Type B pancreatic cell (in vitro differentiated cells): ENCODE results near the gene TRAPPC10. TPM values are rescaled to one million over a fixed set of nuclear protein-coding genes. Genes with fewer than 3 reads are reported as not detected.

Experiments used
- DNase-seq: peaks from one replicate; pipeline ENCODE4 v3.0.0; 2021; ENCODE audit warnings: mixed read lengths; ENCODE audit not compliant: unreplicated experiment; ENCODE audit errors: extremely low spot score
- H3K27ac Mint-ChIP-seq: 2 replicates; pipeline ENCODE4 v1.8.0; 2021; ENCODE audit warnings: mild to moderate bottlenecking, mixed read lengths
- H3K27me3 Mint-ChIP-seq: 2 replicates; pipeline ENCODE4 v1.8.0; 2021; ENCODE audit warnings: mixed read lengths
- H3K36me3 Mint-ChIP-seq: 2 replicates; pipeline ENCODE4 v1.8.0; 2021; ENCODE audit warnings: mixed read lengths
- H3K4me1 Mint-ChIP-seq: one replicate; pipeline ENCODE4 v1.8.0; 2021; ENCODE audit warnings: mixed read lengths; ENCODE audit not compliant: unreplicated experiment
- H3K4me3 Mint-ChIP-seq: 2 replicates; pipeline ENCODE4 v1.8.0; 2021; ENCODE audit warnings: mild to moderate bottlenecking, mixed read lengths
- H3K9me3 Mint-ChIP-seq: 2 replicates; pipeline ENCODE4 v1.8.0; 2021; ENCODE audit warnings: mixed read lengths
- total RNA-seq: library from RNA; stranded (reverse); gene quantifications from 2 replicates; pipeline ENCODE4 v1.2.1, GENCODE V29; 2021; ENCODE audit warnings: low replicate concordance
- TF ChIP-seq, protein P1 (sequence below): fragments of 200-600 bp; sonication (generic); conservative IDR thresholded peaks from 2 replicates; pipeline ENCODE4 v1.5.0; 2021; ENCODE audit warnings: antibody characterized with exemption, mild to moderate bottlenecking

Gene TRAPPC10
- total RNA-seq, 1 donor from 2014 or later, result 33.7 TPM

DNA sequence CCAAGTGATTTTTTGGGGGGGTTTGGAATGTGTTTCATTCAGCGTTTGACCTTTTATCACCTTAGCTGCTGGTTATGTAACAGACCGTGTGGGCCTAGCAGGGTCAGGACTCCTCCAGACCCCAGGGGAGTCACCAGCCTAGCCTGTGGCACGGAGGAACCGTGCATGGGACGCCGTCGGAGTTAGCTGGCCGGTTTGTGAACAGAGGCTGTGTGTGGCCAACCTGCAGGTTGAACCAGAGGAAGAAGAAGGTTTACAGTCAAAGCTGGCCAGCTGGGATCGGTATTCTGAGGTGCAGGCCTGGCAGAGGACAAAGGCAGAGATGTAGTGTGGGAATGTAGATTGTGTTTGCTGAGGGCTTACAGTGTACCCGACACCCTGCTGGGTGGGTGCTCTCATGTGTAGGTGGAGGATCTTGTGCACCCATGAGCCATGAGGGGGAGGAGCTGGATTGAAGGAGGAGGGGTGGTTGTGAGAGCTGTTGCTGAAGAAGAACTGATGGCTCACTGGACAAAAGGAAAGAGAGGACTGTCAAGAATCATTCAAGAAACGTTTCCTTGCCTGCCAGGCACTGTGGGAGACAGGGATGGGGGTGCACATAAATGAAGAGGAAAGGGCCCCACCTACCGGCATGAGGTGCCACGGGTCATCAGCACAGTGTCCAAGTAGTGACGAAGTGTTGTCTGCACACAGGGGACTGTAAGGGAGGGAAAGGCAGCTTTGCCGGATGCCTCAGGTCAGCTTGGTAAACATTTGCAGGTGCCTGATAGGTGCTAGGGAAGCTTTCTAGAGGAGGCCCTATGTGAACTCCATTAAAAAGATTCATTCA, 55.1 kb downstream of the TRAPPC10 start:
- no peaks in the 10 kb centered on the region for H3K9me3 Mint-ChIP-seq
- no peak overlapping the region for H3K4me3 Mint-ChIP-seq
- peaks cover 8% of the 10 kb centered on the region for H3K36me3 Mint-ChIP-seq
- no peak for DNase-seq
- no peaks in the 10 kb centered on the region for H3K27me3 Mint-ChIP-seq
- TF ChIP-seq, protein P1, sequence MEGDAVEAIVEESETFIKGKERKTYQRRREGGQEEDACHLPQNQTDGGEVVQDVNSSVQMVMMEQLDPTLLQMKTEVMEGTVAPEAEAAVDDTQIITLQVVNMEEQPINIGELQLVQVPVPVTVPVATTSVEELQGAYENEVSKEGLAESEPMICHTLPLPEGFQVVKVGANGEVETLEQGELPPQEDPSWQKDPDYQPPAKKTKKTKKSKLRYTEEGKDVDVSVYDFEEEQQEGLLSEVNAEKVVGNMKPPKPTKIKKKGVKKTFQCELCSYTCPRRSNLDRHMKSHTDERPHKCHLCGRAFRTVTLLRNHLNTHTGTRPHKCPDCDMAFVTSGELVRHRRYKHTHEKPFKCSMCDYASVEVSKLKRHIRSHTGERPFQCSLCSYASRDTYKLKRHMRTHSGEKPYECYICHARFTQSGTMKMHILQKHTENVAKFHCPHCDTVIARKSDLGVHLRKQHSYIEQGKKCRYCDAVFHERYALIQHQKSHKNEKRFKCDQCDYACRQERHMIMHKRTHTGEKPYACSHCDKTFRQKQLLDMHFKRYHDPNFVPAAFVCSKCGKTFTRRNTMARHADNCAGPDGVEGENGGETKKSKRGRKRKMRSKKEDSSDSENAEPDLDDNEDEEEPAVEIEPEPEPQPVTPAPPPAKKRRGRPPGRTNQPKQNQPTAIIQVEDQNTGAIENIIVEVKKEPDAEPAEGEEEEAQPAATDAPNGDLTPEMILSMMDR, result no peak
- peaks cover 6% of the 10 kb centered on the region for H3K4me1 Mint-ChIP-seq
- peak overlapping the region; percentile 52 for H3K27ac Mint-ChIP-seq

DNA sequence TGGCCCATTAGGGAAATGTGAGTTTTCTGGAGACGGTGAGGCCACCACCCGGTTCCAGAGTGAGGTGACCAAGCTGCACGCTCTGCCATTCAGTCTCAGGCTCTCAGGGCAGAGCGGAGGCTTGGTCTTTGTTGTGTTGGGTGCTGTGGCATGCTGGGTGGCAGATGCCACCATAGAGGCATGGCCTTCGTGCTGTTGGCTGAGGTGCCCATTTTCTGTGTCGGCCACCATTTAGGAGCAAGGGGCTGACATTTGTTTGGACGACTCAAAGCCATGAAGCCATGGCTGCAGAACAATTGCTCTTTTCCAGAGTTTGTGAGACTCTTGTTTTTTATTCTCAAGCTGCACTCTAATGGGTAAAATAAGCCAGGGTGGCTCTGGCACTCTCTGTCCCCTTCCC, 58.3 kb downstream of the TRAPPC10 start:
- no peak overlapping the region for H3K4me3 Mint-ChIP-seq

DNA sequence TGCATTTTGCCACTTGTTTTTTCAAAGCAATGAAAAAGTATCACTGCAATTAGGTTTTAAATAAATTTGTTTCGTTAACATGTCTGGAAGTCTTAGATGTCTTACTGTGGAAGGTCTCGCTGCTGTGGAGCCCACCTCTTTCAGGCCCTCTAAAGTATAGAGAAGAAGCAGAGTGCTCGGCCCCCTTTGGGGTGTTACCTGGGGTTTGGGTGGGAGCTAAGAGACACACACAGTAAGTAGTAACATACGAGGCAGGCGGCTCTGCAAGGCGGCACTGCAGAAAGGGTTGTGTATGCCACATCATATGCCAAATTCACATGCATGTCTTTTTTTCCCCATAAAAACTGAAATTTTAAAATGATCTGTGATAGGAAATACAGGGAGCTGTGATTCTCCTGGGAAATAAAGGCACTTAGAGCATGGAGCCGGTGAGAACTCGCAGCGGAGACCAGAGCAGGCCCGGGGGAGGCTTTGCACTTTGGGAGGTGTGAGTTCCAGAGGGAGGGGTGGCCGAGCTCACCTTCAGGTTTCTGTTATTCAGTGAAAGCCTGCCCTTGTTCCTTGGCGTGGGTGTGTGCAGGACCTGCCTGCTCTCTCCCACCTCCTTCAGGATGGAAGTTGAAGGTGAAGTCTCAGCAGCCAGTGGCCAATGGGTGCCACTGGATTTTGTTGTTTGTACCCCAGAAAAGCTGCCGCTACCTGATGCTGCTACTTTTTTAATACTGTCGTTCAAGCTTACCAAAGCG, 59.4 kb downstream of the TRAPPC10 start:
- peaks cover 6% of the 10 kb centered on the region for H3K4me1 Mint-ChIP-seq
- H3K4me3 Mint-ChIP-seq, result no peak overlapping the region
- no peaks in the 10 kb centered on the region for H3K27me3 Mint-ChIP-seq
- no peaks in the 10 kb centered on the region for H3K9me3 Mint-ChIP-seq
- peaks cover 15% of the 10 kb centered on the region for H3K36me3 Mint-ChIP-seq
- TF ChIP-seq, protein P1, result no peak
- H3K27ac Mint-ChIP-seq, result no peak overlapping the region
- no peak for DNase-seq

More for the DNA sequence above, 58.3 kb downstream of the TRAPPC10 start:
- H3K27me3 Mint-ChIP-seq, result no peaks in the 10 kb centered on the region
- peaks cover 10% of the 10 kb centered on the region for H3K36me3 Mint-ChIP-seq
- TF ChIP-seq, protein P1, result no peak
- H3K9me3 Mint-ChIP-seq, result no peaks in the 10 kb centered on the region
- peaks cover 6% of the 10 kb centered on the region for H3K4me1 Mint-ChIP-seq
- DNase-seq, result no peak
- H3K27ac Mint-ChIP-seq, result no peak overlapping the region

DNA sequence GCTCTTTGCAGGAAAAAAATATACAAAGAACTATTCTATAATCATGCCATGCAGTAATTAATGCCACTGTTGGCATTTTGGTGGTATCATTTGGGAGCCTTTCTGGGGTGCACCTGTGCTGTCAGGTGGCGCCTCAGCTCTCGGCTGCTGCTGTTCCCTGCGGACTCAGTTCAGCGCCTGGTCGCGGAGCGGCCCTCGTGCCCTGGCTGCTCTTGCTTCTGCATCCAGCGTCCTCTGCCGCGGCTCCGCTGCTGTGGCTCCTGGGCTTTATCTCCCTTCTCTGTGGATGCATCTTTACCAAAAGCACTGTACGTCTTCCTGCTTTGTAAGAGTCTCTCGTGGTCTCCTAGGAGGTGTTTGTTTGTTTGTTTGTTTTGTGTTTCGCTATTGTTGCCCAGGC, 60.0 kb downstream of the TRAPPC10 start:
- no peaks in the 10 kb centered on the region for H3K27me3 Mint-ChIP-seq

DNA sequence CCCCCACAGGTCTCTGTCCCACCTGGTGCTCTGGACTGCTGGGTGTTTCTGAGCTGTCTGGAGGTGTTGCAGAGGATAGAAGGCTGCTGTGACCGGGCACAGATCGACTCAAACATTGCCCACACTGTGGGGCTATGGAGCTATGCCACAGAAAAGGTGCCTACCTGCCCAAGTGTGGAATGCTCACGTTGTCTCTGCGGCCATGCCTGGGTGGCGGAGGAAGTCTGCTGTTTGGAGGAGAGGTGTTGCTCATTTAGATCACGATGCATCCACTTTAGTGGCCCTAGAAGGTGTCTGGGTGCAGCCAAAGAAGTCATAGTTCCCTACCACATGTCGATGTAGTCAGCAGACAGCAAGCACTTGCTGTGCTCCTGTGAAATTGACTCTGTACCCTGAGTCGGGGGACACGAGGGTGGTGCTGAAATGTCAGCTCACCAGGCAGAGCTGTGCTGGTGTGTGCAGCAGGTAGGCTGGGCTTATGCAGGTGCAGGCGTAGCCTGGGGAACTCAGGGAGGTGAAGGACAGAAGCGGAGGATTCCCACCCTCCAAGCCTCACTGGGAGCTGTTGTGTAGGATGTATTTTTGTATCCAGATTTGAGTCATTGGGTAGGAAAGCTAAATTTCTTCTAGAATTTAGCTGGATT, 62.3 kb downstream of the TRAPPC10 start:
- TF ChIP-seq, protein P1, result no peak
- Mint-ChIP-seq H3K4me3 (no peak overlapping the region), H3K36me3 (peaks cover 18% of the 10 kb centered on the region), H3K27me3 (no peaks in the 10 kb centered on the region), H3K4me1 (no peaks in the 10 kb centered on the region), H3K9me3 (no peaks in the 10 kb centered on the region), H3K27ac (no peak overlapping the region)
- no peak for DNase-seq

More for the DNA sequence above, 60.0 kb downstream of the TRAPPC10 start:
- H3K9me3 Mint-ChIP-seq, result no peaks in the 10 kb centered on the region
- TF ChIP-seq, protein P1, result no peak
- peaks cover 5% of the 10 kb centered on the region for H3K4me1 Mint-ChIP-seq
- H3K4me3 Mint-ChIP-seq, result no peak overlapping the region
- no peak for DNase-seq
- no peak overlapping the region for H3K27ac Mint-ChIP-seq
- peaks cover 16% of the 10 kb centered on the region for H3K36me3 Mint-ChIP-seq
